Measurements from ENCODE around the gene OR2V1.
"Not testable (repeated sequence)": the region's sequence is repeated elsewhere in the genome, so short reads cannot be mapped to it uniquely, and the experiment has no call there.

Gene OR2V1

GRCh38 chr5:181146927-181147636 is 16.1 kb upstream of the OR2V1 start, which contains the start of gene OR2V2:
OR2V2 (plus strand) TSS chr5:181147586; CDS start chr5:181154943, 7,357 bp downstream.
- not testable (repeated sequence) for H3K9me3 Mint-ChIP-seq; H3K36me3 Mint-ChIP-seq; H3K4me3 Mint-ChIP-seq; H3K4me1 Mint-ChIP-seq; ATAC-seq; DNase-seq (ENCODE audit: low spot score in 2 of 2); H3K27ac Mint-ChIP-seq

- Mint-ChIP-seq H3K27ac (no peak overlapping the region), H3K4me3 (no peak overlapping the region), H3K36me3 (no peaks in the 10 kb centered on the region), H3K4me1 (no peaks in the 10 kb centered on the region), H3K9me3 (peaks cover 3% of the 10 kb centered on the region)
- no peak for ATAC-seq
- DNase-seq (ENCODE audit: low spot score in 2 of 2): no peak
These were observed 14.2 kb upstream of the OR2V1 start for GRCh38 chr5:181145133-181145532.

GRCh38 chr5:181142054-181142453 is 11.1 kb upstream of the OR2V1 start:
- no peak for DNase-seq (ENCODE audit: low spot score in 2 of 2)
- no peak for ATAC-seq
- Mint-ChIP-seq H3K4me1 (no peaks in the 10 kb centered on the region), H3K36me3 (no peaks in the 10 kb centered on the region), H3K27ac (no peak overlapping the region), H3K4me3 (no peak overlapping the region), H3K9me3 (peaks cover 26% of the 10 kb centered on the region)

GRCh38 chr5:181140766-181141165 is 9.8 kb upstream of the OR2V1 start:
- Mint-ChIP-seq H3K27ac (no peak overlapping the region), H3K36me3 (no peaks in the 10 kb centered on the region), H3K4me1 (no peaks in the 10 kb centered on the region), H3K4me3 (no peak overlapping the region), H3K9me3 (peaks cover 26% of the 10 kb centered on the region)
- ATAC-seq (no peak), DNase-seq (ENCODE audit: low spot score in 2 of 2) (no peak)

- Mint-ChIP-seq H3K4me1 (no peaks in the 10 kb centered on the region), H3K4me3 (no peak overlapping the region), H3K27ac (no peak overlapping the region), H3K36me3 (no peaks in the 10 kb centered on the region), H3K9me3 (peaks cover 26% of the 10 kb centered on the region)
- ATAC-seq: no peak
- DNase-seq (ENCODE audit: low spot score in 2 of 2): no peak
These were observed 7.3 kb upstream of the OR2V1 start for GRCh38 chr5:181138258-181138657.

GRCh38 chr5:181136361-181136955 is 5.5 kb upstream of the OR2V1 start:
- no peak for DNase-seq (ENCODE audit: low spot score in 2 of 2)
- Mint-ChIP-seq H3K36me3 (no peaks in the 10 kb centered on the region), H3K9me3 (peaks cover 26% of the 10 kb centered on the region), H3K27ac (no peak overlapping the region), H3K4me1 (no peaks in the 10 kb centered on the region), H3K4me3 (no peak overlapping the region)
- no peak for ATAC-seq

GRCh38 chr5:181134259-181134658 is 3.3 kb upstream of the OR2V1 start:
- Mint-ChIP-seq H3K27ac (no peak overlapping the region), H3K36me3 (no peaks in the 10 kb centered on the region), H3K4me3 (no peak overlapping the region), H3K4me1 (no peaks in the 10 kb centered on the region), H3K9me3 (peaks cover 15% of the 10 kb centered on the region)
- ATAC-seq (no peak), DNase-seq (ENCODE audit: low spot score in 2 of 2) (no peak)

GRCh38 chr5:181133610-181134231 is 2.8 kb upstream of the OR2V1 start:
- no peaks in the 10 kb centered on the region for H3K4me1 Mint-ChIP-seq
- DNase-seq (ENCODE audit: low spot score in 2 of 2) (no peak), ATAC-seq (no peak)
- H3K36me3 Mint-ChIP-seq: no peaks in the 10 kb centered on the region
- H3K9me3 Mint-ChIP-seq: peaks cover 11% of the 10 kb centered on the region
- H3K4me3 Mint-ChIP-seq: no peak overlapping the region
- no peak overlapping the region for H3K27ac Mint-ChIP-seq

GRCh38 chr5:181133083-181133482 is 2.1 kb upstream of the OR2V1 start:
- DNase-seq (ENCODE audit: low spot score in 2 of 2) (no peak), ATAC-seq (no peak)
- H3K4me1 Mint-ChIP-seq: no peaks in the 10 kb centered on the region
- H3K36me3 Mint-ChIP-seq: no peaks in the 10 kb centered on the region
- H3K9me3 Mint-ChIP-seq: peaks cover 6% of the 10 kb centered on the region
- no peak overlapping the region for H3K4me3 Mint-ChIP-seq
- H3K27ac Mint-ChIP-seq: no peak overlapping the region

GRCh38 chr5:181131514-181131913 is 545 bp upstream of the OR2V1 start:
- DNase-seq (ENCODE audit: low spot score in 2 of 2) (no peak), ATAC-seq (no peak)
- Mint-ChIP-seq H3K4me3 (no peak overlapping the region), H3K27ac (no peak overlapping the region), H3K4me1 (no peaks in the 10 kb centered on the region), H3K9me3 (no peaks in the 10 kb centered on the region), H3K36me3 (no peaks in the 10 kb centered on the region)

- not testable (repeated sequence) for H3K27ac Mint-ChIP-seq; ATAC-seq; H3K9me3 Mint-ChIP-seq; H3K4me1 Mint-ChIP-seq; DNase-seq (ENCODE audit: low spot score in 2 of 2); H3K36me3 Mint-ChIP-seq; H3K4me3 Mint-ChIP-seq
These were observed 888 bp downstream of the OR2V1 start for GRCh38 chr5:181130081-181130480.

GRCh38 chr5:181129601-181130000 is 1.4 kb downstream of the OR2V1 start:
- Mint-ChIP-seq H3K4me1 (no peaks in the 10 kb centered on the region), H3K36me3 (no peaks in the 10 kb centered on the region), H3K9me3 (no peaks in the 10 kb centered on the region), H3K4me3 (no peak overlapping the region), H3K27ac (no peak overlapping the region)
- no peak for ATAC-seq
- no peak for DNase-seq (ENCODE audit: low spot score in 2 of 2)

- Mint-ChIP-seq H3K36me3 (no peaks in the 10 kb centered on the region), H3K4me1 (no peaks in the 10 kb centered on the region), H3K9me3 (no peaks in the 10 kb centered on the region), H3K27ac (no peak overlapping the region), H3K4me3 (no peak overlapping the region)
- ATAC-seq (no peak), DNase-seq (ENCODE audit: low spot score in 2 of 2) (no peak)
These were observed 2.9 kb downstream of the OR2V1 start for GRCh38 chr5:181127907-181128626.

- DNase-seq (ENCODE audit: low spot score in 2 of 2) (no peak), ATAC-seq (no peak)
- Mint-ChIP-seq H3K4me3 (no peak overlapping the region), H3K36me3 (no peaks in the 10 kb centered on the region), H3K9me3 (no peaks in the 10 kb centered on the region), H3K4me1 (no peaks in the 10 kb centered on the region), H3K27ac (no peak overlapping the region)
These were observed 3.5 kb downstream of the OR2V1 start for GRCh38 chr5:181127456-181127855.

- H3K4me3 Mint-ChIP-seq: no peak overlapping the region
- H3K4me1 Mint-ChIP-seq: no peaks in the 10 kb centered on the region
- H3K27ac Mint-ChIP-seq: no peak overlapping the region
- no peak for ATAC-seq
- no peak for DNase-seq (ENCODE audit: low spot score in 2 of 2)
- H3K9me3 Mint-ChIP-seq: no peaks in the 10 kb centered on the region
- H3K36me3 Mint-ChIP-seq: no peaks in the 10 kb centered on the region
These were observed 4.1 kb downstream of the OR2V1 start for GRCh38 chr5:181126841-181127240.
